NCI-H526 treated with DMSO at 0.1 percent for 48 hours (cell line): Measurements from ENCODE around the gene TRIM8.

Experiments used
- DNase-seq: peaks from one replicate; lab custom pipeline; 2025; lab: John Stamatoyannopoulos, UW

The TRIM8 gene

GRCh38 chr10:102701796-102702195 is 57.5 kb downstream of the TRIM8 start:
- no peak for DNase-seq

- no peak for DNase-seq
These were observed 58.5 kb downstream of the TRIM8 start for GRCh38 chr10:102702742-102703141.

DNA sequence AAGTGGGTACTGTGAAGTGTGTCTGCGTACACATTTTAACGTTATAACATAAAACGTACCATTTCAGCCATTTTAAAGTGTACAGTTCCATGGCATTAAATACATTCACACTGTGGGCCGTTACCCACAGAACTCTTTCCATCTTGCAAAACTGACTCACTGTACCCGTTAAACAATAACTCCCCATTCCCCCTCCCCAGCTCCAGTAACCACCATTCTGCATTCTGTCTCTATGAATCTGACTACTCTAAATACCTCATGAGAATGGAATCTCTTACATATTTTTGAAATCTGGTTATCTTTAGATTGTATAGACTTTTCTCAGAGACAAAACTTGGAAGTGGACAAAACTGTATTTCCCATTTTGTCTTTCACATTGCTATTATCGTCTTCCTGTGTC is 60.6 kb downstream of the TRIM8 start:
- DNase-seq = no peak

GRCh38 chr10:102705531-102705930 is 61.3 kb downstream of the TRIM8 start:
- DNase-seq = no peak
